Umbilical cord (tissue), 2 donors: Measurements from ENCODE around the gene OVCA2. TPM values are rescaled to one million over a fixed set of nuclear protein-coding genes. Genes with fewer than 3 reads are reported as not detected.

Experiments
- DNase-seq: peaks from one replicate; pipeline ENCODE4 v3.0.0-alpha.2; 2015; ENCODE audit warnings: low spot score
- total RNA-seq: library from RNA; depleted of rRNA; stranded (reverse); fragments of >200 nt; gene quantifications from one replicate; pipeline ENCODE4 v1.2.3, GENCODE V29; 2014; ENCODE audit warnings: low replicate concordance; ENCODE audit not compliant: insufficient read depth

Gene OVCA2
- total RNA-seq, 1 donor from 2014 or later = 22.6 TPM

- no peak for DNase-seq
Observed at GRCh38 chr17:2054262-2054511, 12.4 kb downstream of the OVCA2 start.

GRCh38 chr17:2054512-2055291, 12.9 kb downstream of the OVCA2 start, which contains the start of gene HIC1:
TSS of gene HIC1 (plus strand) at chr17:2055103. CDS start at chr17:2056691, 1,588 bp downstream.
- DNase-seq = peak; percentile 74

GRCh38 chr17:2055292-2056205, 13.7 kb downstream of the OVCA2 start:
- no peak for DNase-seq

GRCh38 chr17:2056206-2057174, 14.7 kb downstream of the OVCA2 start:
- no peak for DNase-seq

- DNase-seq = no peak
Observed at GRCh38 chr17:2057175-2057759, 15.4 kb downstream of the OVCA2 start.

GRCh38 chr17:2057760-2058585, 16.2 kb downstream of the OVCA2 start:
- no peak for DNase-seq

GRCh38 chr17:2058586-2059546, 17.0 kb downstream of the OVCA2 start:
- no peak for DNase-seq

GRCh38 chr17:2059547-2060384, 17.9 kb downstream of the OVCA2 start:
- DNase-seq = no peak

- DNase-seq = no peak
Observed at GRCh38 chr17:2060385-2060658, 18.5 kb downstream of the OVCA2 start.

GRCh38 chr17:2060681-2061440, 19.0 kb downstream of the OVCA2 start:
- DNase-seq = no peak

GRCh38 chr17:2061441-2061958, 19.7 kb downstream of the OVCA2 start:
- DNase-seq = no peak

- DNase-seq = peak; percentile 78
Observed at GRCh38 chr17:2062571-2063183, 20.9 kb downstream of the OVCA2 start.

GRCh38 chr17:2063261-2064146, 21.7 kb downstream of the OVCA2 start:
- DNase-seq = peak; percentile 79

- DNase-seq = no peak
Observed at GRCh38 chr17:2064147-2064489, 22.3 kb downstream of the OVCA2 start.

- no peak for DNase-seq
Observed at GRCh38 chr17:2064520-2064971, 22.7 kb downstream of the OVCA2 start.
